Panc1 (cell line): ENCODE measurements around the gene SEC14L5.

ENCODE experiments used
- CTCF ChIP-seq: fragments of 450-650 bp; IDR thresholded peaks from 2 replicates; pipeline ENCODE4 v1.5.1; 2017; ENCODE audit warnings: mild to moderate bottlenecking
- POLR2AphosphoS5 ChIP-seq: IDR thresholded peaks from 2 replicates; pipeline ENCODE4 v1.6.1; 2012; ENCODE audit warnings: mild to moderate bottlenecking, low read depth, low read length, moderate library complexity
- REST ChIP-seq, 2 experiments: IDR thresholded peaks; 2 replicates each; pipeline ENCODE4 v1.6.1; 2011 to 2012; ENCODE audit warnings: low read depth in 2 of 2, control low read depth in 1 of 2, low read length in 1 of 2, mild to moderate bottlenecking in 1 of 2, moderate library complexity in 1 of 2; ENCODE audit not compliant: insufficient read depth in 1 of 2
- SIN3A ChIP-seq: IDR thresholded peaks from 2 replicates; pipeline ENCODE4 v1.6.1; 2012; ENCODE audit warnings: low read depth, mild to moderate bottlenecking, low read length, moderate library complexity, borderline replicate concordance; ENCODE audit not compliant: insufficient read depth

GRCh38 chr16:5000573-5001001, 42.5 kb downstream of the SEC14L5 start:
- TF ChIP-seq CTCF (no peak), REST (IDR thresholded peaks at IDR 0.05; ENCODE audit: insufficient read depth in 1 of 2, low read depth in 2 of 2, low read length in 1 of 2) (no peak), POLR2AphosphoS5 (no peak), SIN3A (no peak)
